Measurements from ENCODE around the gene MYCBP2. TPM values are rescaled to one million over a fixed set of nuclear protein-coding genes. Genes with fewer than 3 reads are reported as not detected.
"Not testable (repeated sequence)": the region's sequence is repeated elsewhere in the genome, so short reads cannot be mapped to it uniquely, and the experiment has no call there.

MYCBP2 gene
- total and polyA plus RNA-seq, 9 donors, result 37.3 to 58.4 (median 50.9) TPM

DNA sequence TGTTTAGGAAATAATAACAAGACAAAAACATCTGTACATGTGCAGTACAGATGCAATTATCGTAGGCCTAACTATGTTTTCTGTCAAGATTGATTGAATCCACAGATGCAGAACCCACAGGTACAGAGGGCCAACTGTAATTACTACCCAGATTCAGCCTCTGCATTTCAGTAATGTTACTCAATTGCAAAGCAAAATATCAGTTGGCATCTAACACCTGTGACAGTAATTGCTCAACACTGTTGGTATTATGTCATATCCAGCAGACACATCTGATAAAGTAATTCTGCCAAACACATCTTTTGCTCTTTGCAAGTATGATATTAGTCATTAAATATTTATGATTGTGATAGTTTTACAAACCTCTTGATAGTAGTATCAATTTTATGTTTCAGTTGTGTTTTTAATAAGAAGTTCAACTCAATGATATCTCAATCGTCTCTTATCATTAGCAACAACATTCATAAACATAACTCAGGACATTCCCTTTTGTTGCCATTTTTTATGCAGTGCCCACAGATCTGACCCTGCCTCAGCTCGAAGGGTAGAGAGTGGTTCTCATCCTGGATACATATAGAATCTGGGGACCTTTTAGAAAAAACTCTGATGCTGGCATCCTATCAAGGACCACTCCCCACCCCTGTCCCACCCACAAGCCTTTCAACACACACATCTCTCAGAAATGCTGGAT is 104.7 kb downstream of the MYCBP2 start:
- Histone ChIP-seq H3K4me1 (ENCODE audit: control insufficient read depth, insufficient read depth, low read length) (no peaks in the 10 kb centered on the region), H3K27me3 (ENCODE audit: control insufficient read depth, insufficient read depth, low read length) (no peaks in the 10 kb centered on the region), H3K27ac (ENCODE audit: low read length) (no peak overlapping the region), H3K9me3 (replicated peaks; ENCODE audit: control insufficient read depth, low read depth, low read length) (no peaks in the 10 kb centered on the region), H3K4me3 (ENCODE audit: low read length) (no peak overlapping the region), H3K36me3 (ENCODE audit: control insufficient read depth, insufficient read depth, low read length) (peaks cover 10% of the 10 kb centered on the region)
- no CpG with 5 or more reads among the region's 3 CpGs for WGBS (ENCODE audit: insufficient coverage)
- DNase-seq, result no peak

DNA sequence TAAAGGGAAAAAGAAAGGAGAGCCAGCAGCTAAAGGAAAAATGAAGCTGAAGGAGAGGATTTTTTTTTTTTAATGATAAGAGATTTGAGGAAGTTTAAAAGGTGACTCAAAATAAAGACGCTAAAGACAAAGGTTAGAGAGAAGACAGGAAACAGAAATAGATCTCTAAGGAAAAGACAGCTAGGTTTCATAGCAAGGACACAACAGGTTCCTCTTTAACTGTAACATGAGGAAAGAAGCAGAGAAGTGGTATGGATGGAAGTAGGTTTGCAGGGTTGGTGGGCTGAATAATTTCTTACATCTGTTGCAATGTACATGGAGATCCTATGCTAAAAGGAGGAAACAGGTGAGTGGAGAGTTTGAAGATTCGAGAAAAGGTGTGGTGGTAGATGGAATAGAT is 107.5 kb downstream of the MYCBP2 start:
- Histone ChIP-seq H3K4me1 (ENCODE audit: control insufficient read depth, insufficient read depth, low read length) (no peaks in the 10 kb centered on the region), H3K27me3 (ENCODE audit: control insufficient read depth, insufficient read depth, low read length) (no peaks in the 10 kb centered on the region), H3K36me3 (ENCODE audit: control insufficient read depth, insufficient read depth, low read length) (peaks cover 21% of the 10 kb centered on the region), H3K27ac (ENCODE audit: low read length) (no peak overlapping the region), H3K9me3 (replicated peaks; ENCODE audit: control insufficient read depth, low read depth, low read length) (no peaks in the 10 kb centered on the region), H3K4me3 (ENCODE audit: low read length) (no peak overlapping the region)
- 93% methylated on average over 2 of the region's 2 CpGs for WGBS (ENCODE audit: insufficient coverage)
- DNase-seq, result no peak

DNA sequence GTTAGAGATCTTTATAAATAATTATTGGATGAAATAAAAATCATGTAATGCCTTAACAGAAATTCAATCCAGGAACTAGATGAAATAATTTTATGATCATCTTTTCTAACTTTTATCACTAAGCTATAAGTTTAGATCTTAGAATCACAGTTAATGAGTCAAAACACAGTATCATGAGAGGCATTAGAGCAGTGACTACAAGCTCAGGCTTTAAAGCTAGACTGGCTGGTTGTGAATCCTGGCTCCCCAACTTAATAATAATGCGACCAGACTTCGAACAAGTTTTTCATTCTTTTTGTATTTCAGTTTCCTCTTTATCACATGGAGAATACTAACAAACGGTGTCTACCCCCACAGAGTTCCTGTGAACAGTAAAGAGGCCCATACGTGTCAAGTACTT is 108.6 kb downstream of the MYCBP2 start:
- Histone ChIP-seq H3K36me3 (ENCODE audit: control insufficient read depth, insufficient read depth, low read length) (peaks cover 21% of the 10 kb centered on the region), H3K9me3 (replicated peaks; ENCODE audit: control insufficient read depth, low read depth, low read length) (no peaks in the 10 kb centered on the region), H3K27ac (ENCODE audit: low read length) (no peak overlapping the region), H3K27me3 (ENCODE audit: control insufficient read depth, insufficient read depth, low read length) (no peaks in the 10 kb centered on the region), H3K4me3 (ENCODE audit: low read length) (no peak overlapping the region), H3K4me1 (ENCODE audit: control insufficient read depth, insufficient read depth, low read length) (no peaks in the 10 kb centered on the region)
- no peak for DNase-seq
- no CpG with 5 or more reads among the region's 4 CpGs for WGBS (ENCODE audit: insufficient coverage)

DNA sequence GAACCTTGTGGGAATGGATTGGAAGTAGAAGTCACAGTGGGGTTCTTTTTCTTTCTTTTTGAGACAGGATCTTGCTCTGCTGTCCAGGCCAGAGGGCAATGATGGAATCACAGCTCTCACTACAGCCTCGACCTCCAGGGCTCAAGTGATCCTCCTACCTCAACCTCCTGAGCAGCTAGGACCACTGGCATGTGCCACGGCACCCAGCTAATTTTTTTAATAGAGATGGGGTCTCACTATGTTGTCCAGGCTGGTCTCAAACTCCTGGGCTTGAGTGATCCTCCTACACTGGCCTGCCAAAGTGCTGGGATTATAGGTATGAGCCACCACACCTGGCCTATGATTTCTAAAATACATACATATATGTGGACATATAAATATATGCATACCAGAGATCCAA is 111.4 kb downstream of the MYCBP2 start:
- Histone ChIP-seq H3K27me3 (ENCODE audit: control insufficient read depth, insufficient read depth, low read length) (no peaks in the 10 kb centered on the region), H3K27ac (ENCODE audit: low read length) (no peak overlapping the region), H3K9me3 (replicated peaks; ENCODE audit: control insufficient read depth, low read depth, low read length) (no peaks in the 10 kb centered on the region), H3K4me3 (ENCODE audit: low read length) (no peak overlapping the region), H3K36me3 (ENCODE audit: control insufficient read depth, insufficient read depth, low read length) (peaks cover 21% of the 10 kb centered on the region), H3K4me1 (ENCODE audit: control insufficient read depth, insufficient read depth, low read length) (no peaks in the 10 kb centered on the region)
- DNase-seq, result no peak
- WGBS (ENCODE audit: insufficient coverage), result no CpG with 5 or more reads among the region's 2 CpGs

DNA sequence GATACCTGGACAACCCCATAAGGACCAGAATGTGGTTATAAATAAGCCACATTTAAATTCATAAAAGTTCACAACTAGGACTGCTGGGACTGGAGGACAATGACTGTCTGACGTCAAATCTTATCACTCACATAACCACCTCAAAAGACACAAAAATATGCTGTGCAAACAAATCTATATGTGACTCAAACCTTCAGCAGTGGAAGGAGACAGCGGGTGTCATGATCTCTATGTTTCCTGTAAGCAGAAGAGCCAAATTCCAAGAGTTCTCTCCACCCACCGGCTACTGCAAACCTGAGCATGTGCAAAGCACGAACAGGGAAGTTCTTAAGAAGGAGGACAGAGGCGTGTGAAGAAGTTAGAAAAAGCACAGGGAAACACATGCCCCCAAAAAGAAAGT is 113.2 kb downstream of the MYCBP2 start:
- Histone ChIP-seq H3K36me3 (ENCODE audit: control insufficient read depth, insufficient read depth, low read length) (peaks cover 25% of the 10 kb centered on the region), H3K4me3 (ENCODE audit: low read length) (no peak overlapping the region), H3K4me1 (ENCODE audit: control insufficient read depth, insufficient read depth, low read length) (no peaks in the 10 kb centered on the region), H3K27me3 (ENCODE audit: control insufficient read depth, insufficient read depth, low read length) (no peaks in the 10 kb centered on the region), H3K9me3 (replicated peaks; ENCODE audit: control insufficient read depth, low read depth, low read length) (no peaks in the 10 kb centered on the region), H3K27ac (ENCODE audit: low read length) (no peak overlapping the region)
- no CpG with 5 or more reads among the region's 5 CpGs for WGBS (ENCODE audit: insufficient coverage)
- DNase-seq, result no peak

DNA sequence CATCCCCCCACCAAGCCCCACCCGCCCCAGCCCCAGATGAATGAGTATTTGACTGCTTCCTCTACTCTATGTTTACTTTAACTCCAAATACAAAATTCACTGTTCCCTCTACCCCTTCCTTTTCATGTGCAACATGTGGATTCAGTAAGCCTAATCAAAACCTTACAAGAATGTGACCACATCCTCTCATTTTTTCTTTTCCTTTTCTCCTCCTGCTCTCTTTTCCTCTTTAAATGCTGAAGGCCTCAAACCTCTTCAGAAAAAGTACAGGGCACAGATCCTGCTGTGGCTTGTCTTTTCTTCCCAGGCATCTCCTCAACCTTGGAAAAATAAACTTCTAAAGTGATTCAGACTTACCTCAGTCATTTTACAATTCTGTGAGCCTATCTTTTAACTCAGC is 119.0 kb downstream of the MYCBP2 start:
- peaks cover 8% of the 10 kb centered on the region for H3K36me3 ChIP-seq (ENCODE audit: control insufficient read depth, insufficient read depth, low read length)
- no CpG with 5 or more reads among the region's 1 CpG for WGBS (ENCODE audit: insufficient coverage)
- no peak overlapping the region for H3K27ac ChIP-seq (ENCODE audit: low read length)
- DNase-seq, result no peak
- H3K4me3 ChIP-seq (ENCODE audit: low read length), result no peak overlapping the region
- H3K4me1 ChIP-seq (ENCODE audit: control insufficient read depth, insufficient read depth, low read length), result no peaks in the 10 kb centered on the region
- H3K9me3 ChIP-seq (replicated peaks; ENCODE audit: control insufficient read depth, low read depth, low read length), result no peaks in the 10 kb centered on the region
- H3K27me3 ChIP-seq (ENCODE audit: control insufficient read depth, insufficient read depth, low read length), result no peaks in the 10 kb centered on the region

DNA sequence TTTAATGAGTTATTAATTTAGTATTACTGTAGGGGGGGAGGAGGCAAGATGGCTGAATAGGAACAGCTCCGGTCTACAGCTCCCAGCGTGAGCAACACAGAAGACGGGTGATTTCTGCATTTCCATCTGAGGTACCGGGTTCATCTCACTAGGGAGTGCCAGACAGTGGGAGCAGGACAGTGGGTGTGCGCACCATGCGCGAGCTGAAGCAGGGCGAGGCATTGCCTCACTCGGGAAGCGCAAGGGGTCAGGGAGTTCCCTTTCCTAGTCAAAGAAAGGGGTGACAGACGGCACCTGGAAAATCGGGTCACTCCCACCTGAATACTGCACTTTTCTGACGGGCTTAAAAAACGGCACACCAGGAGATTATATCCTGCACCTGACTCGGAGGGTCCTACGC is 127.9 kb downstream of the MYCBP2 start:
- not testable (repeated sequence) for H3K4me3 ChIP-seq (ENCODE audit: low read length); H3K27ac ChIP-seq (ENCODE audit: low read length); H3K9me3 ChIP-seq (replicated peaks; ENCODE audit: control insufficient read depth, low read depth, low read length); H3K36me3 ChIP-seq (ENCODE audit: control insufficient read depth, insufficient read depth, low read length); H3K27me3 ChIP-seq (ENCODE audit: control insufficient read depth, insufficient read depth, low read length); DNase-seq; H3K4me1 ChIP-seq (ENCODE audit: control insufficient read depth, insufficient read depth, low read length)
- 97% methylated on average over 6 of the region's 16 CpGs for WGBS (ENCODE audit: insufficient coverage)

DNA sequence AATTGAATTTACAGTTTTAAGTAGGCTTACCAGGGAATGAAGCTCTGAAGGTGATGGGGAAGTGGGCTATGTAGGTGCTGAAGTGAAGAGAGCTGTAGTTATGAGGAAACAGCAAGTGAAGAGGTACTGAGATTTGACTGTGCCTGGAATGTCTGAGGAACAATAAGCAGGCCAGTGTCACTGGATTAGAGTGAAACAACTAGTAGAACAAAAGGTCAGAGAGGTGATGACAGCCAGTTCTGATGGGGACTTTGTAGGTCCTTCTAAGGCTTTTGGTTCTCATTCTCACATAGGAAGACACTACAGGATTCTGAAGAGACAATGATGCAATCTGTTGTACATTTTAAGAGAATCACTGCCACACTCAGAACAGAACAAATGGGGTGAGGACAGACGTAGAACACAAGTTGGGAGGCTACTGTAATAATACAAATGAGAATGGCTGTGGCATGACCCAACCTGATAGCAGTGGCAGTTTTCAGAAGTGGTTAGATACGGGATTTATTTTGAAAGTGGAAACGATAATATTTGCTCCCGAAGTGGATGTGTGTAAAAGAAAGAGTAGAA is 130.8 kb downstream of the MYCBP2 start:
- H3K9me3 ChIP-seq (replicated peaks; ENCODE audit: control insufficient read depth, low read depth, low read length), result no peaks in the 10 kb centered on the region
- H3K27me3 ChIP-seq (ENCODE audit: control insufficient read depth, insufficient read depth, low read length), result no peaks in the 10 kb centered on the region
- H3K27ac ChIP-seq (ENCODE audit: low read length), result no peak overlapping the region
- no peak for DNase-seq
- H3K36me3 ChIP-seq (ENCODE audit: control insufficient read depth, insufficient read depth, low read length), result peaks cover 12% of the 10 kb centered on the region
- 100% methylated on average over 4 of the region's 4 CpGs for WGBS (ENCODE audit: insufficient coverage)
- no peaks in the 10 kb centered on the region for H3K4me1 ChIP-seq (ENCODE audit: control insufficient read depth, insufficient read depth, low read length)
- H3K4me3 ChIP-seq (ENCODE audit: low read length), result no peak overlapping the region

DNA sequence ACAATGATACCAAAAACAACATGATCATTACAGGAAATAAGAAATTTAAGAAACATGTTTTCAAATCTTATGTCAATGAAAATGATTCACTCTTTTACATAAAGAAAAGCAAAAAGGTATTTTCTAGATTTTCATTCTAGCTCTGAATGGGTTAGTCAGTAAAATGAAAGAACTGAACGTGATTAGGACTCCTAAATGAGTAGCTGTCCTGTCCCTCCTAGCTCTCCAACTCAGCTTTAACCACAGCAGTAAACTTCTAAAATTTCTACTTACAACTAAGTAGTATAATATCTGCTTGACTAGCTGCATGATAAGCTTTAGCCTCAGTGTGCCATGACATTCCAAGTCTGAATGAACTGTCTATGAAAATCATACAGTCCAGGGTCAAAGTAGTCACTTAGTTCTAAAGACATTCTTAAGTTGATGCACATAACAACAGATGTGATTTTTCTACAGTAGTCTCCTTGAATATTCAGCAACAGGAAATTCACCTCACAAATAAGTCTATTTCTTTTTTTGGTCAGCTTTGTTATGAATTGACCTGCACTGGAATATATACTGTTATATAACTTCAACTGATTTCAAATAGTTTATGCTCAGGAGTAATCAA is 136.4 kb downstream of the MYCBP2 start:
- no peaks in the 10 kb centered on the region for H3K9me3 ChIP-seq (replicated peaks; ENCODE audit: control insufficient read depth, low read depth, low read length)
- no CpG with 5 or more reads among the region's 1 CpG for WGBS (ENCODE audit: insufficient coverage)
- no peak overlapping the region for H3K27ac ChIP-seq (ENCODE audit: low read length)
- DNase-seq, result no peak
- H3K36me3 ChIP-seq (ENCODE audit: control insufficient read depth, insufficient read depth, low read length), result peaks cover 11% of the 10 kb centered on the region
- no peaks in the 10 kb centered on the region for H3K27me3 ChIP-seq (ENCODE audit: control insufficient read depth, insufficient read depth, low read length)
- H3K4me3 ChIP-seq (ENCODE audit: low read length), result no peak overlapping the region
- no peaks in the 10 kb centered on the region for H3K4me1 ChIP-seq (ENCODE audit: control insufficient read depth, insufficient read depth, low read length)

DNA sequence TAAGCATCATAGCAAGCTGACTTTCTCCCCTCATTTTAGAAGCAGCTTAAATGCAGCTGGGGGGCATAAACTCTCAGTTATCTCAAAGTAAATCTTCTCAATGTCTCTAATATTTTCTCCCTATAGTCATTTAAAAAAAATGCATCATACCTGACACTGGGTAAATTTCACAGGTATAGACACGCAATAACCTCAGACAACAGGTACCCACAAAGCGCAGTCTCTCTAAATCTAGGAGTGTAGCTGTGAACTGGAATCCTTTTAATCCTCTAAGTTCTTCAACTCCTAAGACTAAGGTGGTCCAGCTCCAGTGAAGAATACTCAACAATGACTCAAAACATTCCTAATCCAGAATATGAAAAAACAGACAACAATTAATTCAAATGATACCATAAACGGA is 141.2 kb downstream of the MYCBP2 start:
- no peak for DNase-seq
- Histone ChIP-seq H3K36me3 (ENCODE audit: control insufficient read depth, insufficient read depth, low read length) (peaks cover 15% of the 10 kb centered on the region), H3K27ac (ENCODE audit: low read length) (no peak overlapping the region), H3K9me3 (replicated peaks; ENCODE audit: control insufficient read depth, low read depth, low read length) (no peaks in the 10 kb centered on the region), H3K27me3 (ENCODE audit: control insufficient read depth, insufficient read depth, low read length) (no peaks in the 10 kb centered on the region), H3K4me3 (ENCODE audit: low read length) (no peak overlapping the region), H3K4me1 (ENCODE audit: control insufficient read depth, insufficient read depth, low read length) (no peaks in the 10 kb centered on the region)
- WGBS (ENCODE audit: insufficient coverage), result no CpG with 5 or more reads among the region's 3 CpGs

All from muscle of leg (tissue), 11 donors.